ENCODE results near the gene PDLIM3. TPM values are rescaled to one million over a fixed set of nuclear protein-coding genes. Genes with fewer than 3 reads are reported as not detected.

PDLIM3 gene
- total and polyA plus RNA-seq, 2 of the 13 experiments (the other 11 are each of a cell fraction or from before 2014, with no cell fraction given): 5.9 to 14.0 TPM

DNA sequence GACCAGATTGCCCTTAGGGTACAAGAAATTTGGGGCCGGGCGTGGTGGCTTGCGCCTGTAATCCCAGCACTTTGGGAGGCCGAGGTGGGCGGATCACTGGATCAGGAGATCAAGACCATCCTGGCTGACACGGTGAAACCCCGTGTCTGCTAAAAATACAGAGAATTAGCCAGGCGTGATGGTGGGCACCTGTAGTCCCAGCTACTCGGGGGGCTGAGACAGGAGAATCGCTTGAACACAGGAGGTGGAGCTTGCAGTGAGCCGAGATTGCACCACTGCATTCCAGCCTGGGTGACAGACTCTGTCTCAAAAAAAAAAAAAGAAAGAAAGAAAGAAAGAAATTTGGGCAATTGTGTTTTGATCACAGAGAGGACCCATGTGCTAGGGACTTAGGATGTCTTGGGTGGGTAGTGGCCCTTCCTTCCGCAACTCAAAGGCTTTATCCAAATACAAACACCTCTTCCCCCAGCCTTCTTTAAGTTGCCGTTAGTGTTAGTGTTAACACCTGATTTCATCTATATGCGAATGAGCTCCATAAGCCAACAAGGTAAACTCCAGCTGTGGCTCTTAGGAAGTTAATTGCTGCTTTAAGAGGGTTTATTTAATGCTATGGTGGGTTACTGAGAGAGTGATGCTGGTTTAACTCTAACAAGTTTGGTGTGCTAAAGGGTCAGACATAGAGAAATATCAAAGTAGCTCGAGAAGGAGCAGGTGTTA, 55.1 kb downstream of the PDLIM3 start:
- POLR2A ChIA-PET: no interaction called here
- H3K4me1 ChIP-seq (ENCODE audit: insufficient read depth, low read length): no peaks in the 10 kb centered on the region
- FAIRE-seq (no peak), DNase-seq (ENCODE audit: low spot score) (no peak), ATAC-seq (no peak)
- no peak overlapping the region for H3K9ac ChIP-seq (ENCODE audit: insufficient read depth, low read depth, low read length)
- no peak overlapping the region for H3K4me3 ChIP-seq (replicated peaks in 1 of 3; ENCODE audit: insufficient read depth in 1 of 3, low read depth in 2 of 3, low read length in 3 of 3)
- CTCF ChIA-PET (ENCODE audit: low intra/inter-chr PET ratio, low total read pairs): no interaction called here
- no peaks in the 10 kb centered on the region for H4K20me1 ChIP-seq (ENCODE audit: insufficient read depth, low read length)
- 42% methylated on average over 15 of the region's 15 CpGs for WGBS (ENCODE audit: low lambda C conversion rate)
- H3K79me2 ChIP-seq (ENCODE audit: insufficient read depth, low read length): no peaks in the 10 kb centered on the region
- H3K4me2 ChIP-seq (ENCODE audit: low read depth, low read length): no peak overlapping the region
- no peaks in the 10 kb centered on the region for H3K9me3 ChIP-seq (ENCODE audit: low read length)
- no TSS peak for BruUV-seq (replicated peaks)
- intact Hi-C loops (cut with micrococcal nuclease; ENCODE audit: unreplicated experiment): no loop called here
- H3K27ac ChIP-seq (ENCODE audit: extremely low read length, insufficient read depth, low read length): no peak overlapping the region
- no peaks in the 10 kb centered on the region for H3K36me3 ChIP-seq (replicated peaks in 1 of 2; ENCODE audit: control insufficient read depth in 1 of 2, insufficient read depth in 2 of 2, low read length in 2 of 2)
- peaks cover 1 to 34% of the 10 kb centered on the region in 2 experiments; a peak in 2 of 5 replicates for H3K27me3 ChIP-seq (ENCODE audit: control insufficient read depth in 1 of 2, insufficient read depth in 2 of 2, low read length in 2 of 2)
- H2AFZ ChIP-seq (ENCODE audit: low read length): no peak overlapping the region
- in situ Hi-C loops (cut with HindIII; ENCODE audit: extremely low pct_ligation_motif_present, low pct_unique_long_range_greater_than_20kb): no loop called here
- TF ChIP-seq BCL6 (CRISPR knock-in tag; IDR thresholded peaks at IDR 0.05): no peak
- TF ChIP-seq MXI1 (IDR thresholded peaks at IDR 0.05; ENCODE audit: borderline replicate concordance, low read depth, low read length): no peak

DNA sequence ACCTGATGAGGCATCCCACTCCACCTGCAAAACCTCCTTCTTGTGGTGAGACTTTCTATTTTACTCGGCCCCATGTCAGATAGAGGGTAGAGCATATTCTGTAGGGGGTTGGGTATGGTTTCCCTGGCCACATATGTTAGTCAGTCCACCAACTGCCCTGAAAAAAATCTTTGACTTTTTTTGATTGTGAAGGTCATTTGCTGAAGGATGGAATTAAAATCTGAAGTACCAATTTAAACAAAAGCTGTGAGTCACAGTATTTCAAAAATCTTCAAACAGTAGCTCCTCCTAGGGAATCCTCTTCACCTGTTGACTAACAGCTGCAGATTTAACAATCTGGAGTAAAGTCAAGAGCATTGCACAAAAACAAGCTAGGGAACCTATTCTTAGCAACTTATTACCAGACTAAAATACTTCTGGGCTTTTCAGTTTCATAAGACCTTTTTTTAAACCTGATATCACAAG, 55.8 kb downstream of the PDLIM3 start:
- H3K79me2 ChIP-seq (ENCODE audit: insufficient read depth, low read length): no peaks in the 10 kb centered on the region
- in situ Hi-C loops (cut with HindIII; ENCODE audit: extremely low pct_ligation_motif_present, low pct_unique_long_range_greater_than_20kb): loop anchor here (5.0 kb wide), 1 partner anchor 113 kb away; no protein-coding TSS in a partner anchor
- CTCF ChIA-PET (ENCODE audit: low intra/inter-chr PET ratio, low total read pairs): no interaction called here
- no peak overlapping the region for H2AFZ ChIP-seq (ENCODE audit: low read length)
- BruUV-seq (replicated peaks): no TSS peak
- no peaks in the 10 kb centered on the region for H4K20me1 ChIP-seq (ENCODE audit: insufficient read depth, low read length)
- POLR2A ChIA-PET: no interaction called here
- WGBS (ENCODE audit: low lambda C conversion rate): 0% methylated on average over 1 of the region's 1 CpG
- H3K36me3 ChIP-seq (replicated peaks in 1 of 2; ENCODE audit: control insufficient read depth in 1 of 2, insufficient read depth in 2 of 2, low read length in 2 of 2): no peaks in the 10 kb centered on the region
- DNase-seq (ENCODE audit: low spot score): no peak
- H3K4me3 ChIP-seq (replicated peaks in 1 of 3; ENCODE audit: insufficient read depth in 1 of 3, low read depth in 2 of 3, low read length in 3 of 3): no peak overlapping the region
- FAIRE-seq: no peak
- H3K9me3 ChIP-seq (ENCODE audit: low read length): no peaks in the 10 kb centered on the region
- peaks cover 1 to 38% of the 10 kb centered on the region in 2 experiments; a peak in 2 of 5 replicates for H3K27me3 ChIP-seq (ENCODE audit: control insufficient read depth in 1 of 2, insufficient read depth in 2 of 2, low read length in 2 of 2)
- no peak for ATAC-seq
- H3K9ac ChIP-seq (ENCODE audit: insufficient read depth, low read depth, low read length): no peak overlapping the region
- no peak overlapping the region for H3K27ac ChIP-seq (ENCODE audit: extremely low read length, insufficient read depth, low read length)
- no peak overlapping the region for H3K4me2 ChIP-seq (ENCODE audit: low read depth, low read length)
- no peaks in the 10 kb centered on the region for H3K4me1 ChIP-seq (ENCODE audit: insufficient read depth, low read length)
- intact Hi-C loops (cut with micrococcal nuclease; ENCODE audit: unreplicated experiment): no loop called here
- TF ChIP-seq CBX1 (IDR thresholded peaks at IDR 0.05; ENCODE audit: low read depth): no peak
- no peak for TF ChIP-seq JUNB (CRISPR knock-in tag; IDR thresholded peaks at IDR 0.05; ENCODE audit: borderline replicate concordance)
- TF ChIP-seq PCBP2 (optimal IDR thresholded peaks at IDR 0.05; ENCODE audit: low read depth, low read length, poor library complexity, severe bottlenecking): no peak
- TF ChIP-seq, protein P1, sequence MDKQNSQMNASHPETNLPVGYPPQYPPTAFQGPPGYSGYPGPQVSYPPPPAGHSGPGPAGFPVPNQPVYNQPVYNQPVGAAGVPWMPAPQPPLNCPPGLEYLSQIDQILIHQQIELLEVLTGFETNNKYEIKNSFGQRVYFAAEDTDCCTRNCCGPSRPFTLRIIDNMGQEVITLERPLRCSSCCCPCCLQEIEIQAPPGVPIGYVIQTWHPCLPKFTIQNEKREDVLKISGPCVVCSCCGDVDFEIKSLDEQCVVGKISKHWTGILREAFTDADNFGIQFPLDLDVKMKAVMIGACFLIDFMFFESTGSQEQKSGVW (CRISPR knock-in tag; IDR thresholded peaks at IDR 0.05; ENCODE audit: borderline replicate concordance): no peak
- no peak for TF ChIP-seq ZFP37 (CRISPR knock-in tag; IDR thresholded peaks at IDR 0.05; ENCODE audit: borderline replicate concordance)
- no peak for TF ChIP-seq SNRNP70 (IDR thresholded peaks at IDR 0.05; ENCODE audit: low read depth, low read length)
- no peak for TF ChIP-seq TP53 (CRISPR knock-in tag; conservative IDR thresholded peaks at IDR 0.05)
- TF ChIP-seq MEF2D (CRISPR knock-in tag; IDR thresholded peaks at IDR 0.05): no peak
- no peak for TF ChIP-seq SRSF1 (optimal IDR thresholded peaks at IDR 0.05; ENCODE audit: low read depth, low read length)
